AG10803 (cell line): ENCODE results near the gene ASS1.

Experiments used
- DNase-seq: peaks from one replicate; pipeline ENCODE4 v3.0.0; 2010; ENCODE audit warnings: low read depth
- H3K4me3 ChIP-seq: 2 replicates; pipeline ENCODE4 v1.5.1; 2011; ENCODE audit warnings: mild to moderate bottlenecking, low read length, control low read depth
- TF ChIP-seq, protein P1 (sequence below): conservative IDR thresholded peaks from 2 replicates; pipeline ENCODE4 v1.5.1; 2011; ENCODE audit warnings: mild to moderate bottlenecking, low read length, control low read depth, inconsistent platforms

The ASS1 gene

DNA sequence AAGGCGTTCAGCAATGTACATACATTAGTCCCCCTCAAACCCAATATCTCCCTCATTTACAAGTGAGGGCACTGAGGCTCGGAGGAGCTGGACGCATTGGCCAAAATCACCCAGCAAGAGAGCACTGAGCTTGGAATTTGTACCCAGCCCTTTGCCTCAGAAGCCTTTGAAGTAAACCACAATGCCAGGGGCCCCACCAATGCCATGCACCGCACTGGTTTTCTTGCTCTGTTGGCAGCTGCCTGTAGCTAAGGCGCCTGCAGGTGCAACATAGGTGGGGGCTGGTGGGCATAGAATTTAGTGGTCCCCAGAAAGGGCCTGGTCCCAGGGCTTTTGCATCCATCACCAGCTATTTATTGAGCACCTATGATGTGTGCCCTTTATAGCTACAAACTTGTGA lies 97.3 kb downstream of the ASS1 start:
- no peak for DNase-seq
- TF ChIP-seq, protein P1, sequence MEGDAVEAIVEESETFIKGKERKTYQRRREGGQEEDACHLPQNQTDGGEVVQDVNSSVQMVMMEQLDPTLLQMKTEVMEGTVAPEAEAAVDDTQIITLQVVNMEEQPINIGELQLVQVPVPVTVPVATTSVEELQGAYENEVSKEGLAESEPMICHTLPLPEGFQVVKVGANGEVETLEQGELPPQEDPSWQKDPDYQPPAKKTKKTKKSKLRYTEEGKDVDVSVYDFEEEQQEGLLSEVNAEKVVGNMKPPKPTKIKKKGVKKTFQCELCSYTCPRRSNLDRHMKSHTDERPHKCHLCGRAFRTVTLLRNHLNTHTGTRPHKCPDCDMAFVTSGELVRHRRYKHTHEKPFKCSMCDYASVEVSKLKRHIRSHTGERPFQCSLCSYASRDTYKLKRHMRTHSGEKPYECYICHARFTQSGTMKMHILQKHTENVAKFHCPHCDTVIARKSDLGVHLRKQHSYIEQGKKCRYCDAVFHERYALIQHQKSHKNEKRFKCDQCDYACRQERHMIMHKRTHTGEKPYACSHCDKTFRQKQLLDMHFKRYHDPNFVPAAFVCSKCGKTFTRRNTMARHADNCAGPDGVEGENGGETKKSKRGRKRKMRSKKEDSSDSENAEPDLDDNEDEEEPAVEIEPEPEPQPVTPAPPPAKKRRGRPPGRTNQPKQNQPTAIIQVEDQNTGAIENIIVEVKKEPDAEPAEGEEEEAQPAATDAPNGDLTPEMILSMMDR = no peak
- H3K4me3 ChIP-seq = no peak overlapping the region

DNA sequence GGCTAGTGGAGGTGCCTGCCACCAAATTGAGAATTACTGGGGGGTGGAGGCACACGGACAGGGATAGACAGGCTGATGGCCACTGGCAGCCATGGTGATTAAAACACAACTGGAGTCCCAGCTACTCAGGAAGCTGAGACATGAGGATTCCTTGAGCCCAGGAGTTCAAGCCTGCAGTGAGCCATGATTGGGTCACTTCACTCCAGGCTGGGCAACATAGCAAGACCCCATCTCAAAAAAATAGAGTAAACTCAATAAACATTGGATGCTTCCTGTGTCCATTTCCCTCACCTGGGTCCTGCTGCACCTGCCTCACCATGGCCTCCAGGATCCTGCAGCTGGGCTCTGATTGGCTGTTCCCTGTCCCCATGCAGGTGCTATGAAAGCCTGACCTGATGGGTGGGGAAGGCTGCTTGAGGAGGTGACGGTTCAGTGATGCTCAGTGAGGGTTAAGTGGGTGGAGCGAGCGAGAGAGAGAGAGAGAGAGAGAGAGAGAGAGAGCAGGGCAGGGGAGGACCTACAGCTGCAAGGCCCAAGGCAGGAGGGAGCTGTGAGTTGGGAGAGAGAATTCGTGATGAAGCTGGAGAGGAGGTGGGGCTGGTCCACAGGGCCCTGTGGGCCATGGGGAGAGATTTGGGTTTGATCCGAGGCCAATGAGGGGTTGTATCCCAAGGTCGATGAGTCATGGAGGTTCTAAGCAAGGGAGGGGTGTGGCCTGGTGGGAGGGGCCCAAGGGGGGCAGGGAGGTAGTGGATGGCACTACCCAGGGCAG lies 97.9 kb downstream of the ASS1 start:
- no peak for DNase-seq
- H3K4me3 ChIP-seq = no peak overlapping the region
- TF ChIP-seq, protein P1 = no peak

DNA sequence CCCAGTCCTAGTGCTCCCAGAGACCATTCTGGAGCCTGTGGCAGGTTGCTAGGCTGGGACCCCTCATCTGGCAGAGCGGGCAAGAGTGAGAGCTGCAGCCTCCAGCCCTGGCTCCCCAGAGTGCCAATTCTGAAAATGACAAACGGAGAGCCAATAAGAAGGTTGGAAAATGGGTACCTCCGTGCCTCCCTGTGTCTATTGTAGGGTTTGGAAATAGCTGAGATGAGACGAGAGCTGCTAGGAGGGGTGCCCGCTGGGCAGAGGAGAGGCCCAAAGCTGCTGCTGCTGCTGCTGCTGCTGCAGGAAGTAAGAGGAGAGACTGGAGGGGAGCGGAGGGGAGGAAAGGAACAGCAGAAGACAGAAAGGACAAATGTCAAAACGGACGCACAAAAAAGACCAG lies 98.6 kb downstream of the ASS1 start:
- H3K4me3 ChIP-seq = no peak overlapping the region
- no peak for DNase-seq

DNA sequence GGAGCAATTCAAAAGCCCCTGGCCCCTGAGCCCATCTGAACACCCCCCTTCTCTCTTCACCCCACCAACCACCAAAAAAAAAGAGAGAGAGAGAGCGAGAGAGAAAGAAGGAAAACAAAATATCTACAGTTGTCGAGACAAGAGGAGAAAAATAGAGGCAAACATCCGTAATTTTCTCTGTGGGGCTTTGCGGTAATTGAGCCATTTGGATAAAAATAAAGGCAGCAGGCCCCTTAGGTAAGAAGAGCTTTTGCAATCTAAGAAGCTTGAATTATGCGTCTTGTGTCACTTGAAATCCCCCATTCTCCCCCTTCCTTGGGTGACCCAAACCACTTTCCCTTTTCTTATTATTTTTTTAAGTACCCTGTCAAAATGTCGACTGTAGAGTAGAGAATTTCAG lies 99.1 kb downstream of the ASS1 start:
- TF ChIP-seq, protein P1 = no peak
- no peak for DNase-seq
- H3K4me3 ChIP-seq = no peak overlapping the region

More for the DNA sequence above, 98.6 kb downstream of the ASS1 start:
- TF ChIP-seq, protein P1 = no peak

DNA sequence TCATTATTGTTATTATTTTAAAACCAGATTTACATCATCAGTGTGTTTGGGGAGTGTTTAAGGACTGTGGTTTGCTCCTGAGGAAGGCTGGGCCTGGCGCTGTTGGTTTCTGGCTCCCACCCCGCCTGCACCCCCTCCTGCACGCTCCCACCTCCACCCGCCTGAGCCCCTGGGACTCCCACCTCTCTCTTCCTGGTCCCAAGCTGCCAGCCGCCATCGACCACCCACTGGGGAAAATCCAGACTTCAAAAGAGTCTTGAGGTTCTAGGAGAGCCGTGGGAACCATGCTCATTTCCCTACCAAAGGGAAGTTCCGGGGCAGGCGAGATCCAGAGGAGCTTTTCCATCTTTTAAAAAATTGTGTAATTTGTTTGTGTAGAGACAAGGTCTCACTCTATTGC lies 99.6 kb downstream of the ASS1 start:
- H3K4me3 ChIP-seq = no peak overlapping the region
- DNase-seq = no peak
- TF ChIP-seq, protein P1 = no peak

DNA sequence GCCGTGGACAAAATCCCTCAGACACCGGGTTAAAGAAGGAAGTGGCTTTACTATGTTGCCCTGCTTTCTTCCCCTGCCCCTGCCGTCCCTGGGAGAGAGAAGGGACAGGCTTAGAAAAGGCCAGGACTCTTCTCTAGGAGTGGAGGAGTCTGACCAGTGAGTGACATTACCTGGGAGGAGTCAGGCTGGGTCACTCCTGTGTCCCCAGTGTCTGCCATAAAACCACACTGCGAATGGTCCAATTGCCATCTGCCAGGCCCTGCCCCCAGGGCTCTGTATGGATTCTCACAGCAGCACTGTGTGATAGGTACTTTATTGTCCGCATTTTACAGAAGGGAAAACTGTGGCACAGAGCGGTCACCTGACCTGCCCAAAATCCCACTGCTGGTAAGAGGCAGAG lies 103.3 kb downstream of the ASS1 start:
- no peak for DNase-seq
- H3K4me3 ChIP-seq = no peak overlapping the region
- TF ChIP-seq, protein P1 = no peak

DNA sequence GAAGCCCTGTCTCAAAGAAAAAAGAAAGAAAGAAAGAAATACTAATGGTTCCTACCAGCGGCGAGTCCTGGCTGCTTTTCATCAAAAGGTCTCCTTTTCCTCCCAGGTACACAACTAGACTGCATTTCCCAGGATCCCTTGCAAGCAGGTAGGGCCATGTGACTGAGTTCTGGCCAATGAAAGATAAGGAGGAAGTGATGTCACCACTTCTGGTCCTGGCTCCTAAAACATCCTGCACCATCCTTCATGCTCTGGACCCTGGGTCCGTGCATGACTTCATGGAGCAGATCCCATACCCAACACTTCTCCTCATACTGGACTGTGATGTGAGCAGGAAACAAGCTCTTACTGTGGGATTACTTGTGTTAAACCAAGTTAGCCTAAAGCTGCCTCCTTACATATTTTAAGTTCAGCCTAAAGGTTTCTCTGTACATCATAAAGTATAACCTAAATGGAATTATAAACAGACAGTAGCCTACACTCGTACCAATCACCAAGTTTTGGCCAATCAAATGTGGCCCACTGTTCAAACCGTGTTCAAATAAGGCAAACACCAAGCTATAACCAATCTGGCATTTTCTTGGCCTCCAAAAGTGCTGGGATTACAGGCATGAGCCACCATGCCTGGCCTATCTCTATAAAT lies 104.5 kb downstream of the ASS1 start:
- no peak for DNase-seq
- no peak overlapping the region for H3K4me3 ChIP-seq
- TF ChIP-seq, protein P1 = no peak
